Measurements from ENCODE around the gene NEU1. TPM values are rescaled to one million over a fixed set of nuclear protein-coding genes. Genes with fewer than 3 reads are reported as not detected.

NEU1 gene
- total and polyA plus RNA-seq, 2 of the 8 experiments (the other 6 are each of a cell fraction or from before 2014, with no cell fraction given), result 41.2 to 72.1 TPM

DNA sequence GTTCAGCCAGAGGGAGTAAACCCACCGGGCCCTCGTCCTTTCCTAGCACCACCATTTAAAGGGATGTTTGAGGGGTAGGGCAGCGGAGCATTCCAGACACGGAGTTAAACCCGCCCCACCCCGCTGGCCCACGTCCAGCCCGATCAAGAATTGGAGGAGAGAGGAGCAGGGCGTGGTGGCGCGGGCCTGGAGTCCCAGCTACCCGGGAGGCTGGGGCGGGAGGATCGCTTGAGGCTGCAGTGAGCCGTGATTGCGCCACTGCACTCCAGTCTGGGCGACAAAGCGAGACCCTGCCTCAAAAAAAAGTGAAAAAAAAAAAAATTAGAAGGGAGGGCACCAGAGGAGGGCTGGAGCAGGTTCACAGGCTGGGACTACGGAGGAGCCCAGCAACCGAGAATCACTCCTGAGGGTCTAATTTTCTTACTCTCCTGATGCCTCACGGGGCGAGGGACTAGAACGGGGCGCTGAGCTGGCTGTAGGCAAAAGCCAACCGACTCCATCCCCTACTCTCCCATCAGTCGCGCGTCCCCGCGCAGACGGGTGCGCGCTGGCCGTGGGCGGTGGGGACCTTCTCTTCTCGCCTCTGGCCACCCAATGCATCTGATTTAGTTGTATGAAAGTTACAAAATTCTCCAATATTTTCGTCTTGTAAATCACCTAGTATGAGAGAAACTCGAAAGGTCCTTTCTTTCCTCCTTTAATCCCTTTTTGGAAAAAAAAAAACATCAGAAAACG is 41.2 kb downstream of the NEU1 start (continued):
- TF ChIP-seq, protein P1, sequence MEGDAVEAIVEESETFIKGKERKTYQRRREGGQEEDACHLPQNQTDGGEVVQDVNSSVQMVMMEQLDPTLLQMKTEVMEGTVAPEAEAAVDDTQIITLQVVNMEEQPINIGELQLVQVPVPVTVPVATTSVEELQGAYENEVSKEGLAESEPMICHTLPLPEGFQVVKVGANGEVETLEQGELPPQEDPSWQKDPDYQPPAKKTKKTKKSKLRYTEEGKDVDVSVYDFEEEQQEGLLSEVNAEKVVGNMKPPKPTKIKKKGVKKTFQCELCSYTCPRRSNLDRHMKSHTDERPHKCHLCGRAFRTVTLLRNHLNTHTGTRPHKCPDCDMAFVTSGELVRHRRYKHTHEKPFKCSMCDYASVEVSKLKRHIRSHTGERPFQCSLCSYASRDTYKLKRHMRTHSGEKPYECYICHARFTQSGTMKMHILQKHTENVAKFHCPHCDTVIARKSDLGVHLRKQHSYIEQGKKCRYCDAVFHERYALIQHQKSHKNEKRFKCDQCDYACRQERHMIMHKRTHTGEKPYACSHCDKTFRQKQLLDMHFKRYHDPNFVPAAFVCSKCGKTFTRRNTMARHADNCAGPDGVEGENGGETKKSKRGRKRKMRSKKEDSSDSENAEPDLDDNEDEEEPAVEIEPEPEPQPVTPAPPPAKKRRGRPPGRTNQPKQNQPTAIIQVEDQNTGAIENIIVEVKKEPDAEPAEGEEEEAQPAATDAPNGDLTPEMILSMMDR (IDR thresholded peaks at IDR 0.05; ENCODE audit: control extremely low read depth in 1 of 3, insufficient read depth in 1 of 3, low read depth in 1 of 3, low read length in 3 of 3), result no peak
- TF ChIP-seq NRF1 (IDR thresholded peaks at IDR 0.05; ENCODE audit: low read depth, low read length) (no peak), HDAC6 (IDR thresholded peaks at IDR 0.05; ENCODE audit: low read depth, low read length) (no peak), SIN3A (conservative IDR thresholded peaks at IDR 0.05 in 1 of 2, IDR thresholded peaks at IDR 0.05 in 1 of 2; ENCODE audit: low read depth in 1 of 2, low read length in 2 of 2) (peak in 1 of 2 experiments; percentile 72; a peak in 2 of 4 replicates), CHD2 (IDR thresholded peaks at IDR 0.05; ENCODE audit: low read length) (no peak), POLR2A (IDR thresholded peaks at IDR 0.05; ENCODE audit: control extremely low read depth in 1 of 2, low read depth in 2 of 2, low read length in 2 of 2) (peak in 1 of 2 experiments; percentile 74; a peak in 2 of 3 replicates), SP4 (IDR thresholded peaks at IDR 0.05; ENCODE audit: low read length) (peak; percentile 81), POLR2AphosphoS5 (IDR thresholded peaks at IDR 0.05; ENCODE audit: low read depth, low read length) (no peak; the same call in 1 of the 2 replicates), SAP30 (IDR thresholded peaks at IDR 0.05; ENCODE audit: insufficient read depth, insufficient replicate concordance, low read length) (no peak), MAFK (IDR thresholded peaks at IDR 0.05; ENCODE audit: low read depth, low read length) (no peak), TAF1 (IDR thresholded peaks at IDR 0.05; ENCODE audit: low read depth, low read length) (peak; percentile 52), RXRA (IDR thresholded peaks at IDR 0.05; ENCODE audit: insufficient read depth, low read depth, low read length) (no peak), GABPA (IDR thresholded peaks at IDR 0.05; ENCODE audit: borderline replicate concordance, insufficient read depth, low read length) (no peak), SP1 (IDR thresholded peaks at IDR 0.05; ENCODE audit: low read depth, low read length) (no peak; the same call in 1 of the 2 replicates), KDM1A (IDR thresholded peaks at IDR 0.05; ENCODE audit: borderline replicate concordance, low read length) (peak; percentile 93), RBBP5 (IDR thresholded peaks at IDR 0.05; ENCODE audit: borderline replicate concordance, low read depth, low read length) (peak; percentile 89; the same call in 1 of the 2 replicates), EGR1 (IDR thresholded peaks at IDR 0.05; ENCODE audit: borderline replicate concordance, low read depth, low read length) (peak; percentile 73; the same call in 1 of the 2 replicates), CBX5 (IDR thresholded peaks at IDR 0.05; ENCODE audit: low read depth, low read length) (no peak)
- TF ChIP-seq, protein P2, sequence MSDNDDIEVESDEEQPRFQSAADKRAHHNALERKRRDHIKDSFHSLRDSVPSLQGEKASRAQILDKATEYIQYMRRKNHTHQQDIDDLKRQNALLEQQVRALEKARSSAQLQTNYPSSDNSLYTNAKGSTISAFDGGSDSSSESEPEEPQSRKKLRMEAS (IDR thresholded peaks at IDR 0.05), result 0 out of 2 replicates have a peak, but pooled peaks have one; percentile 10
- TF ChIP-seq, protein P3, sequence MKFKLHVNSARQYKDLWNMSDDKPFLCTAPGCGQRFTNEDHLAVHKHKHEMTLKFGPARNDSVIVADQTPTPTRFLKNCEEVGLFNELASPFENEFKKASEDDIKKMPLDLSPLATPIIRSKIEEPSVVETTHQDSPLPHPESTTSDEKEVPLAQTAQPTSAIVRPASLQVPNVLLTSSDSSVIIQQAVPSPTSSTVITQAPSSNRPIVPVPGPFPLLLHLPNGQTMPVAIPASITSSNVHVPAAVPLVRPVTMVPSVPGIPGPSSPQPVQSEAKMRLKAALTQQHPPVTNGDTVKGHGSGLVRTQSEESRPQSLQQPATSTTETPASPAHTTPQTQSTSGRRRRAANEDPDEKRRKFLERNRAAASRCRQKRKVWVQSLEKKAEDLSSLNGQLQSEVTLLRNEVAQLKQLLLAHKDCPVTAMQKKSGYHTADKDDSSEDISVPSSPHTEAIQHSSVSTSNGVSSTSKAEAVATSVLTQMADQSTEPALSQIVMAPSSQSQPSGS (IDR thresholded peaks at IDR 0.05; ENCODE audit: low read length), result no peak
